ENCODE data around the gene EPB42.

EPB42 gene

DNA sequence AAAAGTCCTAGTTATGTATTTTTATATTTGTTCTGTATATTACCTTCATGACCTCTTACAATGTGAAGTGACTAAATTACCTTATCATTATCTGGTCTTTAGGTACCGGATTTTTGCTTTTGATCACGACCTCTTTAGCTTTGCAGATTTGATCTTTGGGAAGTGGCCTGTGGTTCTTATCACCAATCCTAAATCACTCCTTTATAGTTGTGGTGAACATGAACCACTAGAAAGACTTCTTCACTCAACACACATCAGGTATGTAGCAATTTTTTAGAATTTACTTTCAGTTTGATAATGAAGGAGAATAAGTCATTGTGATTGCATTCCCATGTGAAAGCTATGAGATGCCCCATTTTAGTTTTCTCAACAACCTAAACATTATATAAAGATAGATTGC lies 69.1 kb downstream of the EPB42 start:
- DNase-seq (ENCODE audit: extremely low read depth, low read depth), result no peak
- no peak for TF ChIP-seq CTCF (IDR thresholded peaks at IDR 0.05; ENCODE audit: low read depth, low read length)

DNA sequence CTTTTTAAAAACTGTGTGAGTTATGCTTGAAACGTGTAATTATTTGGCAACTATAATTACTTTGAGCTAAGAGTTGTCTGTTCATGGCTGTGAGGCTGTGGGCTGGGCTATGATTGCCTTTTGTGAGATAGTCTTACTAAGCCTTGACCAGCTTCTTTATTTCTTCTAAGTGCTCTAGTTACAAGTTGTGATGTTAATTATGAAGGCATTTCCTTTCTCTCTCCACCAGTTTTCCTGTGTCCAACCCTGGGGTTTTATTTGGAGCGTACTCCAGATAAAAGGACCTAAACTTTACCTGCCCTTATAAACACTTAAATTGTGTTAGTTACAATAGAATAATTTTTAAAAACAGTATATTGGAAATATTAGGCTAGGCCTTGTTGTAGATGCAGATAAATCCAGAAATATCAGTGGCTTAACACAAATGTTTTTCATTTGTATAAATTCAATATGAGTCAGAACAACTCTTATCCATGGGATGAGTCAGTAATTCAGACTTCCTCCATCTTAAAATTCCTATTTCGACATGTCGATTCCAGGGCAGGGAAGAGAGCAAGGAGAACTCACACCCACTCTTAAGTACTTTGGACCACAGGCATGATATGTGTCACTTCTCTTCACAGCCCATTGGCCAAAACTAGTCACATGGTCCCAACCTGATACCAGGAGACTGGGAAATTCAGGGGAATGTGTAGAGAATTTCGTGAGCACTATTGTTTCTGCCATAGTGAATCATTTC lies 70.5 kb downstream of the EPB42 start:
- peak; percentile 74 for DNase-seq (ENCODE audit: extremely low read depth, low read depth)
- no peak for TF ChIP-seq CTCF (IDR thresholded peaks at IDR 0.05; ENCODE audit: low read depth, low read length)

Measured in AG09319 (cell line).